Panc1 (cell line): ENCODE data around the gene MTHFR. TPM values are rescaled to one million over a fixed set of nuclear protein-coding genes. Genes with fewer than 3 reads are reported as not detected.

Source experiments
- ATAC-seq: fragments of 200-7000 bp; cut with Tn5 transposase; 2 replicates; pipeline ENCODE4 v1.9.1; 2020; ENCODE audit warnings: mild to moderate bottlenecking, moderate library complexity
- BruUV-seq: library from RNA; stranded (reverse); fragments of 400-500 nt; replicated peaks from 2 replicates; lab custom pipeline; 2021; lab: Mats Ljungman, UMichigan
- CTCF ChIA-PET: fragments of 300-600 bp; sonication (Branson Sonifier 250); formaldehyde crosslinking; loops from one replicate; lab custom pipeline; 2022; ENCODE audit warnings: antibody characterized with exemption; lab: Charles Lee
- POLR2A ChIA-PET: fragments of 300-600 bp; sonication (Branson Sonifier 250); formaldehyde crosslinking; loops from one replicate; lab custom pipeline; 2022; ENCODE audit warnings: antibody characterized with exemption; lab: Charles Lee
- DNase-seq: peaks from one replicate; pipeline ENCODE4 v3.0.0-alpha.2; 2010; ENCODE audit warnings: low read depth, low spot score
- H3K27ac ChIP-seq: 2 replicates; pipeline ENCODE4 v1.5.1; 2011; ENCODE audit warnings: mild to moderate bottlenecking, low read length, inconsistent platforms
- H3K27me3 ChIP-seq: fragments of 200-500 bp; sonication (Bioruptor generic); 2 replicates; pipeline ENCODE4 v1.6.0; 2014; ENCODE audit warnings: low read length, inconsistent platforms; ENCODE audit not compliant: control insufficient read depth, insufficient read depth
- H3K36me3 ChIP-seq: fragments of 200-500 bp; sonication (Bioruptor generic); 2 replicates; pipeline ENCODE4 v1.5.1; 2014; ENCODE audit warnings: inconsistent platforms, mild to moderate bottlenecking, low read length, moderate library complexity; ENCODE audit not compliant: control insufficient read depth, insufficient read depth
- H3K4me1 ChIP-seq: 2 replicates; pipeline ENCODE4 v1.5.1; 2011; ENCODE audit warnings: inconsistent platforms, mild to moderate bottlenecking, low read length, moderate library complexity; ENCODE audit not compliant: control insufficient read depth, insufficient read depth
- H3K4me3 ChIP-seq, 2 experiments: 2 replicates each; pipeline ENCODE4 v1.5.1; 2011 to 2012; ENCODE audit warnings: low read depth in 2 of 2, low read length in 2 of 2, mild to moderate bottlenecking in 2 of 2, inconsistent platforms in 1 of 2, moderate library complexity in 1 of 2
- H3K9me3 ChIP-seq: fragments of 200-500 bp; sonication (Bioruptor generic); 2 replicates; pipeline ENCODE4 v1.5.1; 2014; ENCODE audit warnings: low read depth, mild to moderate bottlenecking, inconsistent platforms, low read length, moderate library complexity; ENCODE audit not compliant: control insufficient read depth, insufficient read depth
- CTCF ChIP-seq: fragments of 450-650 bp; IDR thresholded peaks from 2 replicates; pipeline ENCODE4 v1.5.1; 2017; ENCODE audit warnings: mild to moderate bottlenecking
- POLR2AphosphoS5 ChIP-seq: IDR thresholded peaks from 2 replicates; pipeline ENCODE4 v1.6.1; 2012; ENCODE audit warnings: mild to moderate bottlenecking, low read depth, low read length, moderate library complexity
- REST ChIP-seq, 2 experiments: IDR thresholded peaks; 2 replicates each; pipeline ENCODE4 v1.6.1; 2011 to 2012; ENCODE audit warnings: low read depth in 2 of 2, control low read depth in 1 of 2, low read length in 1 of 2, mild to moderate bottlenecking in 1 of 2, moderate library complexity in 1 of 2; ENCODE audit not compliant: insufficient read depth in 1 of 2
- SIN3A ChIP-seq: IDR thresholded peaks from 2 replicates; pipeline ENCODE4 v1.6.1; 2012; ENCODE audit warnings: low read depth, mild to moderate bottlenecking, low read length, moderate library complexity, borderline replicate concordance; ENCODE audit not compliant: insufficient read depth
- TCF7L2 ChIP-seq: IDR thresholded peaks from 2 replicates; pipeline ENCODE4 v1.6.1; 2011; ENCODE audit warnings: mild to moderate bottlenecking, low read depth, low read length, inconsistent platforms
- in situ Hi-C: cut with HindIII; loops from 2 replicates; pipeline ENCODE4 v1.10.0; 2016; ENCODE audit warnings: low sequenced_read_pairs, low pct_unique_long_range_greater_than_20kb
- intact Hi-C: fragments of 100-400 bp; cut with micrococcal nuclease; formaldehyde crosslinking; loops from one replicate; pipeline ENCODE4 v1.10.0; 2022; ENCODE audit not compliant: unreplicated experiment
- total RNA-seq: library from RNA; stranded (reverse); gene quantifications from one replicate; pipeline ENCODE4 v1.2.1, GENCODE V29; 2021; ENCODE audit not compliant: unreplicated experiment

Gene MTHFR
- total RNA-seq, 1 experiment from 2014 or later, result 37.4 TPM

- Histone ChIP-seq H3K27ac (no peak overlapping the region), H3K4me3 (no peak overlapping the region), H3K4me1 (peaks cover 26% of the 10 kb centered on the region), H3K27me3 (no peaks in the 10 kb centered on the region), H3K36me3 (no peaks in the 10 kb centered on the region; the same call in 1 of the 2 replicates), H3K9me3 (no peaks in the 10 kb centered on the region)
- TF ChIP-seq TCF7L2 (no peak), REST (IDR thresholded peaks at IDR 0.05; ENCODE audit: insufficient read depth in 1 of 2, low read depth in 2 of 2, low read length in 1 of 2) (no peak), CTCF (no peak), POLR2AphosphoS5 (no peak), SIN3A (no peak)
- ATAC-seq, result no peak
- POLR2A ChIA-PET, result no interaction called here
- DNase-seq, result no peak
- intact Hi-C loops (no loop called here), in situ Hi-C loops (no loop called here)
- BruUV-seq, result no TSS peak
- CTCF ChIA-PET, result no interaction called here
Measured at GRCh38 chr1:11800756-11801433, 4.9 kb downstream of the MTHFR start.

GRCh38 chr1:11800391-11800755, 5.4 kb downstream of the MTHFR start:
- Histone ChIP-seq H3K27ac (no peak overlapping the region), H3K9me3 (no peaks in the 10 kb centered on the region), H3K27me3 (no peaks in the 10 kb centered on the region), H3K4me3 (no peak overlapping the region), H3K4me1 (peaks cover 26% of the 10 kb centered on the region), H3K36me3 (no peaks in the 10 kb centered on the region; the same call in 1 of the 2 replicates)
- ATAC-seq (no peak), DNase-seq (no peak)
- intact Hi-C loops, result no loop called here
- TF ChIP-seq CTCF (no peak), POLR2AphosphoS5 (no peak), TCF7L2 (no peak), SIN3A (no peak), REST (IDR thresholded peaks at IDR 0.05; ENCODE audit: insufficient read depth in 1 of 2, low read depth in 2 of 2, low read length in 1 of 2) (no peak)
- ChIA-PET CTCF (no interaction called here), POLR2A (no interaction called here)
- in situ Hi-C loops, result no loop called here
- BruUV-seq, result no TSS peak
